Hematopoietic multipotent progenitor cell treated with erythropoietin and hydrocortisone succinate and interleukin-3 and kit ligand, for 8 days (in vitro differentiated cells): ENCODE data around the gene BICD2.
"Not testable (repeated sequence)": the region's sequence is repeated elsewhere in the genome, so short reads cannot be mapped to it uniquely, and the experiment has no call there.

Experiments
- DNase-seq: peaks from one replicate; pipeline ENCODE4 v3.0.0-alpha.2; 2015

Gene BICD2

GRCh38 chr9:92764381-92764987 lies at the start of gene BICD2:
TSS of gene BICD2 (minus strand) at chr9:92764833. CDS start at chr9:92764744, 89 bp downstream.
- no peak for DNase-seq

DNA sequence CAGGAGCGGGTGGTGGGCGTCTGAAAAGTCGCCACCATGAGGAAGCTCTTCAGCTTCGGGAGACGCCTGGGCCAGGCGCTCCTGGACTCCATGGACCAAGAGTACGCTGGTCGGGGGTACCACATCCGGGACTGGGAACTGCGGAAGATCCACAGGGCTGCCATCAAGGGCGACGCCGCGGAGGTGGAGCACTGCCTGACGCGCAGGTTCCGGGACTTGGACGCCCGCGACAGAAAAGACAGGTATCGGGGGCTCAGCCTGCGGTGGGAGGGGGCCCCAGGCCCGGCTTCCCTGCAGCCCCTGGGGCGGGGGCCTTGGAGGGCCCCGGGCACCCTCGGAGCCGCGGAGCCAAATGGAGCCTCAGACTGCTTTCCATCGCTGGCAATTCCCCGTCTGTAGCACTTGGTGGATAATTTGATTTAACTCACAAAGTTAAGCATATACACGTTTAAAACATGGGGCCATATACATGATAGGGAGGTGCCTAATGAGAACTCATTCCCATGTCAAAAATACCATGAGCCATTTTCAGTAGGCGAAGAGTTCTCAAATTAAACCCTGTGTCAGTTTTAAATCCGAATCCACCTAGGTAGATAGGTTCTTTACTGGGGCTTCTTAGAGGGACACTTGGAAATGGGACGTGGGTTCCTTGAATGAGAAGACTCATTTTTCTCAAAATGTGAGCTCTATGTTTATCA lies 45.1 kb upstream of the BICD2 start:
- not testable (repeated sequence) for DNase-seq

- peak; percentile 13 for DNase-seq
Measured at GRCh38 chr9:92808726-92809451, 44.3 kb upstream of the BICD2 start.

GRCh38 chr9:92807757-92808725 lies 43.4 kb upstream of the BICD2 start:
- DNase-seq, result no peak

GRCh38 chr9:92807031-92807756 lies 42.6 kb upstream of the BICD2 start:
- DNase-seq, result no peak

- DNase-seq, result no peak
Measured at GRCh38 chr9:92804727-92805126, 40.1 kb upstream of the BICD2 start.

- DNase-seq, result no peak
Measured at GRCh38 chr9:92798358-92798757, 33.7 kb upstream of the BICD2 start.

GRCh38 chr9:92796337-92796804 lies 31.7 kb upstream of the BICD2 start:
- DNase-seq, result not testable (repeated sequence)

DNA sequence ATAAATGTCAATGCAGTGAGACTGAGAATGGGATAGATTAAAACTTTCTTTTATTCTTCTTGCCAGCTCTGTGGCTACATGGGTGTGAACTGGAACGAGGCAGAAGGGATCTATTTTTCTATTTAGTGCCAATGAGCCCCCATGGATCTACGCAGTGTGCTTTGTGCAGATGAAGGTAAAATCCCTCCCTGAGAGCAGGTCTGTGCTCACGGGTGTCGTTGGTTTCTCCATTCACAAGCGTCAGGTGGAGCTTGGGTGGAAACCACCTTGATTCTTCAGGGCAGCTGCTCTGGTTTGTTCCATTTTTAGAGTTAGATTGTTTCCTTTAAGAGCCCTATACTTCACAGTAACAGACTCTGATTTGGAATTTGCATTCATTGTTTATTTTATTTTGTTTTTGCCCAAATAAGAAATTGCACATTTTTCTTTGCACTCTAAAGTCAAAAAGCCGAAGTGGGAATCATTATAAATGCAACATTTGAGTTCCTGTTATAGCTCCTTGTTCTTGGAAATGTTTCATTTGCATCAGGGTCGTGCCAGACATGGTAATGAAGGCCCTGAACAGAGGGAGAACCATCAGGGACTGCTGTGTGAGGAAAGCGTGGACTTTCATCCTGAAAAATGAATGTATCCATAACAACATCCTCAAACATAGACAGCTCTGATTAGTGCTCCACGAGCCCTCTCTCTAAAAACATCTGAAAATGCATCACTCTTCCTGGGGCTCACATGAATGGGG lies 31.1 kb upstream of the BICD2 start:
- DNase-seq, result no peak

DNA sequence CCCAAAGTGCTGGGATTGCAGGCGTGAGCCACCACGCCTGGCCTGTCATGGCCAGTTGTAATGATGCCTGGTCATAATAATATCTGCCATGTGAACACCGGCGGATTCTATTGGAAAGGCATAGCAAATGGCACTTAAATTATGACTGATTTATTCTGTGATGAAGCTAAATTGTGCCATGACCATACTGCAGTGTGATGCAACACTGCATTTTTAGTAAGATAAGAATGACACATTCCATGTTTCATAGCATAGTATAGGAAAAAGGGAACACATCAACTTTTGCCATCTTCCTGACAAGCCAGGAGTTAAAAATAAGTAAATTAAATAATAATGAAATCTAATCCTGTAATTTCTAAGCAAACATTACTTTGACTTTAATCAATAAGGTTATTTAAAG lies 30.4 kb upstream of the BICD2 start:
- DNase-seq, result no peak

DNA sequence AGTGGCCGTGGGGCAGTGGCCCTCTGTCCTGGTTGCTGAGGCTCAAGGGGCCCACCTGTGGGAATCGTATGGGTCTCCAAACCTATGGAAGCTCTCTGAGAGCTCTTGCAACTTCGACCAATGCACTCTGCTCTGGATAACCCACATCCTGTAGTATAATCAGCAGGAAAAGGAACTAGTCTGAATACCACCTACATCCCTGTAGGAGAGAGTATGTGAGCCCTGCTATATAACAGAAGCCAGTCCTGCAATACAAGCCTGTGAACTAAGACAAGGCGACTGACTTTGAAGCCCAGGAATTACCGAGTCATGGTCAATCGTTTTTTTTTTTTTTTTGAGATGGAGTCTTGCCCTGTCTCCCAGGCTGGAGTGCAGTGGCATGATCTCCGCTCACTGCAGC lies 29.8 kb upstream of the BICD2 start:
- no peak for DNase-seq

DNA sequence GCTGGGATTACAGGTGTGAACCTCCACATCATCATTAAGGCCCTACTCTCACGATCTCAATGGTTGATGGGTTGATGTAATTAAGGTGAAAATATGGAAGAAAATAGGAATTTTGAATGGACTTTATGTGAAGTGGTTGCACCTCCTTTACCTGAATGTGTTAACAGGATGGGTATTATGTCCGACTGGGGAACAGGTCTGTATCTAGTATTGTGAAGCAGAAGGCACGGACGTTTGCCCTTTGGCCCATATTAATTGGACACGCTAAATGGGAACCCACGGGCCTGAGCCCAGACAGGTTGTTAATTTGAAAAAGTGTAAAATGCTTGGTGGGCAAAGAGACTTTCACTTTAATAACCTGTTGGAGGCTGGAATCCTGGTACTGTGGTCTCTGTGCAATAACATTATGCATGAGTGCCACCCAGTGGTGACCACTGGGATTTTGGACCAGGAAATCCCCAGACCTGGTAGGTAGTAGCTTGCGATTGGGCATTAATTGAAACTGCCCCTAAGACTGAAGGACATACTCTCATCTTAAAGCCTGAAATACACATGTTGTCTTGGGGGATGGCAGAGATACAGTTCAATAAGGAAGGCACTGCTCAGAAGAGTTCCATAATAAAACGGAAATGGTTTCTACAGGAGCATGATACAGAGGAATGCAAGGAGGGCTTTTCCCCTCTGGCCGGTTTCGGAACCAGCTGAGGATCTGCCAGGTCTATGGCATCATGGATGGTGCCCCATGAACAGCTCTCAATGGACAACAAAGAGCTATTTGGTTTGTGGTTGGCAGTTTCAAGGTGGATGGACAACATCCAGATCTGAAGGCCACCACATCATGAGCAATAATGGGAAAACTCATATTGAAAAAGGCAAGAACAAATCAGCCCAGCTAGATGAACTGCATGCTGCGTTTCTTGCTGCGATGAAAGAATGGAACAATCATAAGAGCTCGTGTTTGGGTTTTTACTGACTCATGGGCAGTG lies 26.2 kb upstream of the BICD2 start:
- peak; percentile 80 for DNase-seq

DNA sequence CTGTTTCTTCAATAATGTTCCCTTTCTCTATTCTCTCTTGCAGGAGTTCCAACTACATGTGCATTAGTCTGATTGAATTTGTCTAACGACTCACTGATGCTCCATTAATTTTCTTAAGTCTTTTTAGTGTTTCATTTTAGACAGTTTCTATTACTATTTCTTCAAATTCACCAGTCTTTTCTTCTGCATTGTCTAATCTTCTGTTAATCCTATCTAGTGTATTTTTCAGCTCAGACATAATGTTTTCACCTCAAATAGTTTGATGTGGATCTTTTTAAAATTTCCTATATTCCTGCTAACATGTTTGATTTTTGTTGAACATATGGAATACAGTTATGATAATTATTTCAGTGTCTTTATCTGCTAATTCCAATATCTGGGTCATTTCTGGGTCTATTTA lies 21.7 kb upstream of the BICD2 start:
- no peak for DNase-seq

DNA sequence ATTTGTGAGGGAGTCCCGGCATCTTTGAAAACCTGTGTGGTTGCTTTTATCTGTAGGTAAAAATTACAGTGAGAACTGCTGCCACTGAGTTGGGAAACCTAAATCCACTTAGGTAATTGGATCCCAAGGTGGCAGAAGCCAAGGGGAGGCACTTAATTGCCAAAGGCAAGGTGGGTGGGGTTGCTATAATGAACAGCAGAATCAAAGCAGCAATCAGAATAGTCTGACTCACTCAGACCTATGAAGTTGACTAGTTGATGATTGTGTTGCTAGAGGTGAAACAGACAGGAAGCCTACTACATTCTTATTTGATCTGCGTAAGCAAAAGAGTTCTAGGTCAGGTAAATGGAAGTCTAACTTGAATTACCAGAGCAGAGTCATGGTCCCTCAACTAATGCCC lies 17.3 kb upstream of the BICD2 start:
- DNase-seq, result no peak

DNA sequence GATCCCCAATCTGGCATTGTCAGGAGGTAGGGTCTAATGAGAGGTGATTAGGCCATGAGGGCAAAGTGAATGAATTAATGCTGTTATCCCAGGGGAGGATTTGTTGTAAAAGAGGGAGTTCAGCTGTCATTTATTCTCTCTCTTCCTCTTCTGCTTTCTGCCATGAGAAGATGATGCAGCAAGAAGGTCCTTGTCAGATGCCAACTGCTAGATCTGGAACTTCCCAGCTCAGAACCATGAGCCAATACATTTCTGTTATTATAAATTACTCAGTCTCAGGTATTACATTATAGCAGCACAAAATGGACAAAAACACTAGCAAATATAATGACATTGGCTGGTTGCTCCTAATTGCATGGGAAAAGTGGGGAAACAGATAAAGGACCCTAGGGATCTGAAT lies 15.6 kb upstream of the BICD2 start:
- no peak for DNase-seq

- DNase-seq, result no peak
Measured at GRCh38 chr9:92775466-92775865, 10.8 kb upstream of the BICD2 start.

- DNase-seq, result no peak
Measured at GRCh38 chr9:92774274-92774673, 9.6 kb upstream of the BICD2 start.

- no peak for DNase-seq
Measured at GRCh38 chr9:92773810-92774209, 9.2 kb upstream of the BICD2 start.

DNA sequence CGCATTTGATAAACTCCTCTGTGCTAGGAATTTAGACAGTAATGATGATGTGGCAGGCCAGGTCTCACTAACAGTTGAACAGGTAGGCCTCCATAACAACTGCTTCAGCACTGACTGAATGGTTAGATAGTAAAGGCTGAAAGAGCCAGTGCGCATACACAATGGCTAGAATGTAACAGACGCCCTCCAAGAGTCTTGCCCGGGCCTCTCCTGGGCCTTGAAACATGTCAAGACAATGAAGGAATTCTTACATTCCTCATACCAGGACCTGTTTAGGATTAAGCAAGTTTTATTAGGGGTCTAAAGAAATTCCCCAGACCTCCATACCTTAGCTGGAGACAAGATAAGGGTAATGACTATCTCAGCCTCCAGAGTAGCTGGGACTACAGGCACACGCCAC lies 6.7 kb upstream of the BICD2 start:
- DNase-seq, result no peak

- peak; percentile 67 for DNase-seq
Measured at GRCh38 chr9:92770360-92770995, 5.8 kb upstream of the BICD2 start.
